ENCODE measurements around the gene MTMR12.

Gene MTMR12

GRCh38 chr5:32312595-32313332 is at the start of gene MTMR12:
Gene MTMR12, minus strand, starts transcription at chr5:32312939. Its CDS starts 101 bp downstream, at chr5:32312838.
- H3K27ac Mint-ChIP-seq: peak within 1 kb of the TSS; percentile 93
- H3K27me3 Mint-ChIP-seq: no peaks in the 10 kb centered on the region
- DNase-seq (ENCODE audit: low spot score in 2 of 2) (peak; percentile 99 to 100), ATAC-seq (ENCODE audit: low read depth) (peak; percentile 84)
- peaks cover 8% of the 10 kb centered on the region for H3K36me3 Mint-ChIP-seq
- peak within 1 kb of the TSS; percentile 90 for H3K4me3 Mint-ChIP-seq
- peaks cover 26% of the 10 kb centered on the region for H3K4me1 Mint-ChIP-seq
- H3K9me3 Mint-ChIP-seq: no peaks in the 10 kb centered on the region

- peaks cover 25% of the 10 kb centered on the region for H3K36me3 Mint-ChIP-seq
- H3K4me1 Mint-ChIP-seq: no peaks in the 10 kb centered on the region
- no peak for DNase-seq (ENCODE audit: low spot score in 2 of 2)
- H3K27me3 Mint-ChIP-seq: no peaks in the 10 kb centered on the region
- no peaks in the 10 kb centered on the region for H3K9me3 Mint-ChIP-seq
- no peak overlapping the region for H3K27ac Mint-ChIP-seq
- no peak overlapping the region for H3K4me3 Mint-ChIP-seq
- ATAC-seq (ENCODE audit: low read depth): no peak
These were observed 49.8 kb upstream of the MTMR12 start for GRCh38 chr5:32362527-32362926.

- no peaks in the 10 kb centered on the region for H3K9me3 Mint-ChIP-seq
- peaks cover 25% of the 10 kb centered on the region for H3K36me3 Mint-ChIP-seq
- ATAC-seq (ENCODE audit: low read depth): no peak
- no peaks in the 10 kb centered on the region for H3K4me1 Mint-ChIP-seq
- H3K27ac Mint-ChIP-seq: no peak overlapping the region
- H3K4me3 Mint-ChIP-seq: no peak overlapping the region
- H3K27me3 Mint-ChIP-seq: no peaks in the 10 kb centered on the region
- DNase-seq (ENCODE audit: low spot score in 2 of 2): no peak
These were observed 48.2 kb upstream of the MTMR12 start for GRCh38 chr5:32360906-32361305.

- DNase-seq (ENCODE audit: low spot score in 2 of 2) (no peak), ATAC-seq (ENCODE audit: low read depth) (no peak)
- Mint-ChIP-seq H3K27ac (no peak overlapping the region), H3K4me1 (no peaks in the 10 kb centered on the region), H3K4me3 (no peak overlapping the region), H3K9me3 (no peaks in the 10 kb centered on the region), H3K36me3 (peaks cover 28% of the 10 kb centered on the region), H3K27me3 (no peaks in the 10 kb centered on the region)
These were observed 45.9 kb upstream of the MTMR12 start for GRCh38 chr5:32358611-32359010.

GRCh38 chr5:32357658-32358057 is 44.9 kb upstream of the MTMR12 start:
- ATAC-seq (ENCODE audit: low read depth): no peak
- Mint-ChIP-seq H3K36me3 (peaks cover 22% of the 10 kb centered on the region), H3K27ac (no peak overlapping the region), H3K4me3 (no peak overlapping the region), H3K27me3 (no peaks in the 10 kb centered on the region), H3K9me3 (no peaks in the 10 kb centered on the region), H3K4me1 (no peaks in the 10 kb centered on the region)
- DNase-seq (ENCODE audit: low spot score in 2 of 2): no peak

GRCh38 chr5:32355686-32356085 is 42.9 kb upstream of the MTMR12 start:
- no peaks in the 10 kb centered on the region for H3K9me3 Mint-ChIP-seq
- ATAC-seq (ENCODE audit: low read depth) (no peak), DNase-seq (ENCODE audit: low spot score in 2 of 2) (no peak)
- no peaks in the 10 kb centered on the region for H3K27me3 Mint-ChIP-seq
- H3K4me1 Mint-ChIP-seq: no peaks in the 10 kb centered on the region
- no peak overlapping the region for H3K4me3 Mint-ChIP-seq
- H3K27ac Mint-ChIP-seq: no peak overlapping the region
- peaks cover 15% of the 10 kb centered on the region for H3K36me3 Mint-ChIP-seq

- Mint-ChIP-seq H3K36me3 (peaks cover 11% of the 10 kb centered on the region), H3K9me3 (no peaks in the 10 kb centered on the region), H3K27me3 (no peaks in the 10 kb centered on the region), H3K4me3 (no peak overlapping the region), H3K4me1 (no peaks in the 10 kb centered on the region), H3K27ac (no peak overlapping the region)
- ATAC-seq (ENCODE audit: low read depth): no peak
- no peak for DNase-seq (ENCODE audit: low spot score in 2 of 2)
These were observed 40.7 kb upstream of the MTMR12 start for GRCh38 chr5:32353420-32353819.

GRCh38 chr5:32352685-32353084 is 39.9 kb upstream of the MTMR12 start:
- peaks cover 10% of the 10 kb centered on the region for H3K36me3 Mint-ChIP-seq
- no peaks in the 10 kb centered on the region for H3K27me3 Mint-ChIP-seq
- no peak for DNase-seq (ENCODE audit: low spot score in 2 of 2)
- H3K9me3 Mint-ChIP-seq: peaks cover 2% of the 10 kb centered on the region
- no peak overlapping the region for H3K27ac Mint-ChIP-seq
- no peak for ATAC-seq (ENCODE audit: low read depth)
- H3K4me1 Mint-ChIP-seq: no peaks in the 10 kb centered on the region
- no peak overlapping the region for H3K4me3 Mint-ChIP-seq

GRCh38 chr5:32346869-32347268 is 34.1 kb upstream of the MTMR12 start:
- H3K4me3 Mint-ChIP-seq: no peak overlapping the region
- H3K4me1 Mint-ChIP-seq: no peaks in the 10 kb centered on the region
- peaks cover 3% of the 10 kb centered on the region for H3K36me3 Mint-ChIP-seq

GRCh38 chr5:32343058-32343672 is 30.4 kb upstream of the MTMR12 start:
- no peaks in the 10 kb centered on the region for H3K4me1 Mint-ChIP-seq
- peaks cover 11% of the 10 kb centered on the region for H3K9me3 Mint-ChIP-seq
- no peak for ATAC-seq (ENCODE audit: low read depth)
- H3K36me3 Mint-ChIP-seq: peaks cover 3% of the 10 kb centered on the region
- no peak overlapping the region for H3K4me3 Mint-ChIP-seq
- no peak for DNase-seq (ENCODE audit: low spot score in 2 of 2)
- no peak overlapping the region for H3K27ac Mint-ChIP-seq
- H3K27me3 Mint-ChIP-seq: no peaks in the 10 kb centered on the region

More at GRCh38 chr5:32346869-32347268, 34.1 kb upstream of the MTMR12 start:
- H3K27me3 Mint-ChIP-seq: no peaks in the 10 kb centered on the region
- H3K27ac Mint-ChIP-seq: no peak overlapping the region
- H3K9me3 Mint-ChIP-seq: peaks cover 6% of the 10 kb centered on the region
- ATAC-seq (ENCODE audit: low read depth) (no peak), DNase-seq (ENCODE audit: low spot score in 2 of 2) (no peak)

GRCh38 chr5:32342656-32343055 is 29.9 kb upstream of the MTMR12 start:
- DNase-seq (ENCODE audit: low spot score in 2 of 2) (no peak), ATAC-seq (ENCODE audit: low read depth) (no peak)
- peaks cover under 1% of the 10 kb centered on the region for H3K36me3 Mint-ChIP-seq
- H3K27me3 Mint-ChIP-seq: no peaks in the 10 kb centered on the region
- no peak overlapping the region for H3K27ac Mint-ChIP-seq
- no peaks in the 10 kb centered on the region for H3K4me1 Mint-ChIP-seq
- no peak overlapping the region for H3K4me3 Mint-ChIP-seq
- H3K9me3 Mint-ChIP-seq: peaks cover 10% of the 10 kb centered on the region

GRCh38 chr5:32339878-32340277 is 27.1 kb upstream of the MTMR12 start:
- peaks cover 7% of the 10 kb centered on the region for H3K9me3 Mint-ChIP-seq
- no peaks in the 10 kb centered on the region for H3K4me1 Mint-ChIP-seq
- H3K4me3 Mint-ChIP-seq: no peak overlapping the region
- DNase-seq (ENCODE audit: low spot score in 2 of 2) (no peak), ATAC-seq (ENCODE audit: low read depth) (no peak)
- H3K36me3 Mint-ChIP-seq: no peaks in the 10 kb centered on the region
- H3K27ac Mint-ChIP-seq: no peak overlapping the region
- H3K27me3 Mint-ChIP-seq: no peaks in the 10 kb centered on the region

GRCh38 chr5:32339198-32339597 is 26.5 kb upstream of the MTMR12 start:
- no peak for ATAC-seq (ENCODE audit: low read depth)
- no peaks in the 10 kb centered on the region for H3K36me3 Mint-ChIP-seq
- no peak for DNase-seq (ENCODE audit: low spot score in 2 of 2)
- no peak overlapping the region for H3K4me3 Mint-ChIP-seq
- H3K27me3 Mint-ChIP-seq: no peaks in the 10 kb centered on the region
- peaks cover 7% of the 10 kb centered on the region for H3K9me3 Mint-ChIP-seq
- H3K27ac Mint-ChIP-seq: no peak overlapping the region
- H3K4me1 Mint-ChIP-seq: no peaks in the 10 kb centered on the region

GRCh38 chr5:32332966-32333365 is 20.2 kb upstream of the MTMR12 start:
- H3K4me3 Mint-ChIP-seq: no peak overlapping the region
- no peaks in the 10 kb centered on the region for H3K36me3 Mint-ChIP-seq
- peaks cover 3% of the 10 kb centered on the region for H3K4me1 Mint-ChIP-seq
- H3K27me3 Mint-ChIP-seq: no peaks in the 10 kb centered on the region
- no peak for DNase-seq (ENCODE audit: low spot score in 2 of 2)
- H3K27ac Mint-ChIP-seq: no peak overlapping the region
- no peaks in the 10 kb centered on the region for H3K9me3 Mint-ChIP-seq
- no peak for ATAC-seq (ENCODE audit: low read depth)

- H3K27ac Mint-ChIP-seq: no peak overlapping the region
- no peaks in the 10 kb centered on the region for H3K27me3 Mint-ChIP-seq
- H3K36me3 Mint-ChIP-seq: no peaks in the 10 kb centered on the region
- peaks cover 3% of the 10 kb centered on the region for H3K4me1 Mint-ChIP-seq
- no peak overlapping the region for H3K4me3 Mint-ChIP-seq
- no peaks in the 10 kb centered on the region for H3K9me3 Mint-ChIP-seq
- DNase-seq (ENCODE audit: low spot score in 2 of 2): no peak
- ATAC-seq (ENCODE audit: low read depth): no peak
These were observed 19.6 kb upstream of the MTMR12 start for GRCh38 chr5:32332361-32332760.
